Middle frontal gyrus (tissue), 1 donor: ENCODE measurements around the gene GCDH.
A peak's percentile ranks its signal among the peaks of the same experiment; 100 is the strongest.
"Not testable (repeated sequence)": the region's sequence is repeated elsewhere in the genome, so short reads cannot be mapped to it uniquely, and the experiment has no call there.

ENCODE experiments used
- DNase-seq: peaks from one replicate; pipeline ENCODE4 v3.0.0-alpha.2; 2015; ENCODE audit warnings: low spot score; ENCODE audit errors: extremely low spot score

GCDH gene

DNA sequence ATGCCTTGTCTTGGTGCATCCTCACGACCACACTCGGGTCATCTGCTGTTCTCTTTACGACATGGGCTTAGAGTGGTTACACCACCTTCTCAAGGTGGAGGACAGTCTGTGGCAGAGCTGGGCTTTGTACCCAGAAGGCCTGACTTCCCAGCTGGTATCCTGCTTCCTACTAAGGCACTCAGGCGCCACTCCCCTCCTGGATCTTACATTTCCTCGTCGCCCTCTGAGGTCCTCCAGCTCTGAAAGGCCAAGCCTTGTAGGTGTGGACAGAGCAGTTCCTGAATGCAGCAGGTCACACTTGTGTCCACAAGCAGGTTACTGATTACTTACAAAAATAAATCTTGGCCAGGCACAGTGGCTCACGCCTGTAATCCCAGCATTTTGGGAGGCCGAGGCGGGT, 16.2 kb downstream of the GCDH start:
- no peak for DNase-seq

DNA sequence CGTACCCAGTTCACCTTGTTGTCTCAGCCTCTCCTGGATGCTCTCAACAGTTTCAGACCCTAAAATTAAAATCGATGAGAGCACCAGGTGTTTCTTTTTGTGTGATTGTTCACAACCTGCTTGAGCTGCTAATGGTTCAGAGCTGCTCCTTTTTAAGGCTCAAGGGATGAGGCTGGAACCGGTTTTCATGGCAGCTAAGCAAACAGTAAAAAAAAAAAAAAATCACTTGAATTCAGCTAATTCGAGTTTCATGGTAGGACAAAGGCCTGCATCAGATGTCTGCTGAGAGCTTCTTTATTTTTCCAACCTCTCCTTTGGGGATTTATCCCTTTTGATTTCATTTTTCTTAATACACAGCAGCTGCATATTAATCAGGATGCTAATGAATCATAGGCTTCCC, 21.6 kb downstream of the GCDH start:
- no peak for DNase-seq

DNA sequence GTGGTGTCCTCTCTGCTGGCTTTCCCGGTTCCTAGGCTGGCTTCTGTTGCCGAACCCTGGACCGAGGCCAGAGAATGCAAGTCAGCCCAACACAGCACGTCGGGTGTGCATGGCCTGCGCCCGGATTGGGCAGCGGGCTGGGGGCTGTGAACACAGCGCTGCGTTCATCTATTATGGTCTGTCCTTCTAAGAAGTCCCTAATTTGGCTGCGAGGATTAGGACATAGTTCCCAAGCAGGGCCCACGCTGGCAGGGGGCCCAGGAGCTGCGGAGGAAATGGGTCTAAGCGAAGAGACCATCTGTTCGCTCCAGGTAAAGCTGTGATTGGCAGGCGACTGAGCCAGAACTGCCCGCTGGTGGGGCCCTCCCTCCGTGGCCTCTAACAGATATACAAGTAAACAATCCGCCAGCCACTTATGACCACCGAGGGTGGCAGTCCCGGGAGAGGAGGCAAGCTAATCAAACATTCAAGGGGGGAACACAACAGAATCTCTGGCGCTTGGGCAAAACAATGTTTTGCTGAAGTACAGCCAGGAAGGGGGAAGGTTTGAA, 22.1 kb downstream of the GCDH start:
- peak; percentile 52 for DNase-seq

DNA sequence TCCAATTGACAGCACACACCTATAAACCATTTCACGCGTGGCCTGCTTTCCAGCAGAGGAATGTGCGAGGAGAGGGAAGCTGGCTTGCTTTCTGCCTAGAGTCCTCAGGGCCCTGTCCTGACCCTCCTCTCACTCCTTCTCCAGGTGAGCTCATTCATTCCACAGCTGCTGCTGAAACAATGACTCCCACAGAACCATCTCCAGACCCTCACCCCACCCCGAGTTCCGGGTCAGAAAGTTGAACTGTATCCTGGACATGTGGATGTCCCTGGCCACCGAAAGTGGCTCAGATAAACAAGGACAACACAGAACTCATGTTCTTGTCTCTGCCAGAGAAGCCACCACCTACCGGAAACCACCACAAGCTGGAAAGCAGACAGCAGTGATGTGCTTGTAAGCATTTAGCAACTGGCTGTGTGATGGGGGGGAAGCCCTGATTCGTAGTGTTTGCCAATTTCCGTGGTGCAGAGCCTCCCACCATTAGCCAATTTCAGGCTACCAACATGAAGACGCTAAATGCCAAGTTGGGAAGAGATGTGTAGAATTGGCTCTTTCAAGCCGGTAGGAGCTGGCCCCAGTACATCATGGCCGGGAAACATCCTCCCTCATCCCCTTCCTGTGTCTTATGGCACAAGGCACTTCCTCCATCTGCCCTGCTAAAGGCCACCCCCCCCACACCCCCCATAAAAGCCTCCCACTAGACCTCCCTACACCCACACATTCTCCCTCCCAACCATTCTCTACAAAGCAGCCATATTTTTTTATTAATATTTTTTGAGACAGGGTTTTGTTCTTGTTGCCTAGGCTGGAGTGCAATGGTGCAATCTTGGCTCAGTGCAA, 23.1 kb downstream of the GCDH start:
- DNase-seq, result no peak

DNA sequence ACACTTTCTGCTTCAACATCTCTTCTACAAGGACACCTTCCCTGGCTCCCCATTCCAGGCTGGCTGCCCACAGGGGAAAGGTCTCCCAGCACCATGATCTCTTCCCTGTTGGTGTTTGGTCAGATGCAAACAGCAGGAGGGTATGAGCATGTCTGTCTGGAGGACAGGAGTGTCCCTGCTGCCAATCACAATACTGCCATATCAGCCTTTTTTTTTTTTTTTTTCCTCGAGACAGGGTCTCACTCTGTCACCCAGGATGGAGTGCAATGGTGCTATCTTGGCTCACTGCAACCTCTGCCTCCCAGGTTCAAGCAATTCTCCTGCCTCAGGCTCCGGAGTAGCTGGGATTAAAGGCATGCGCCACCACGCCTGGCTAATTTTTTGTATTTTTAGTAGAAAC, 24.9 kb downstream of the GCDH start:
- not testable (repeated sequence) for DNase-seq

DNA sequence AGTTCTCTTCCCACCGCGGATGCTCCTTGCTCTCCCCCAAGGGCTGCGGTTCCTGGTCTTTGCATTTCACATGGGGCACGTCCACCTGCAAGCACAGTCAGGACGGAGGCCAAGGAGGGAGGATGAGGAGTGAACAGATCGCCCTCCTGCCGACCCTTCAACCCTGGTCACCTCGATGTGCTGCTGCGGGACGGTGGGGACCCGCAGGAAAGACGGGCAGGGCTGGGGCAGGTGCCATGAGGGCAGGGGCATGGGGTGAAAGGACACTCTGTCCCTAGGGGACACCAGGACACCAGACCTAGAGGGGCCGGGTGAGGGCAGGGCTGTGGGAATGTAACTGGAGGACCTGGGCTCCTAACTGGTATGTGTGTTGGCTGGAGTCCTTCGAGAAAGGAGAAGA, 27.3 kb downstream of the GCDH start:
- no peak for DNase-seq

DNA sequence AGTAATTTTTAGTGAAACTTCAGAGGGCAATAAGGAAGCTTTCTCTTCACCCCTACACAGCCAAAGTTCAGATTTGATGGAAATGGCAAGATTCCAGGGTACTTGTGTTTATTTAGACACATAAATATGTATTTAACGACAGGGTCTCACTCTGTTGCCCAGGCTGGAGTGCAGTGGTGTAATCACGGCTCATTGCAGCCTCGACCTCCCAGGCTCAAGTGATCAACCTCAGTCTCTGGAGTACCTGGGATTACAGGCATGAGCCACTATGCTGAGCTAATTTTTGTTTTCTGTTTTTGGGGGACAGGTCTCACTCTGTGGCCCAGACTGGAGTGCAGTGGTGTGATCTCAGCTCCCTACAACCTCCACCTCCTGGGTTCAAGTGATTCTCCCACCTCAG, 30.1 kb downstream of the GCDH start:
- no peak for DNase-seq

DNA sequence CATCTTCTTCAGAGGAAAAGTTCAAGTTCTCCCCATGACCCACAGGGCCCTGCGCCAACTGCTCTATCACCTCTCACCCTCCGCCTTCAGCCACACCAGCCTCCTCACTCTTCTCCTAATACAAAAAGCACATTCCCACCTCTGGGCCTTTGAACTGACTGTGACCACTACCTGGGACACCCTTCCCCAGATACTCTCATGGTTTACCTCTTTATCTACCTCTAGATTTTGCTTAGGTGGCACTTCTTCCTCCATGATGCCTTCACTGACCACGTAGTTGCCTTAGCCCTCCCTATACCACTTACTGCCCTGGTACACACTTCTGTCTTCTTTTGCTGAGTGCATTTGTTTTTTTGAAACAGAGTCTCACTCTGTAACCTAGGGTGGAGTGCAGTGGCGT, 32.0 kb downstream of the GCDH start:
- DNase-seq, result no peak

DNA sequence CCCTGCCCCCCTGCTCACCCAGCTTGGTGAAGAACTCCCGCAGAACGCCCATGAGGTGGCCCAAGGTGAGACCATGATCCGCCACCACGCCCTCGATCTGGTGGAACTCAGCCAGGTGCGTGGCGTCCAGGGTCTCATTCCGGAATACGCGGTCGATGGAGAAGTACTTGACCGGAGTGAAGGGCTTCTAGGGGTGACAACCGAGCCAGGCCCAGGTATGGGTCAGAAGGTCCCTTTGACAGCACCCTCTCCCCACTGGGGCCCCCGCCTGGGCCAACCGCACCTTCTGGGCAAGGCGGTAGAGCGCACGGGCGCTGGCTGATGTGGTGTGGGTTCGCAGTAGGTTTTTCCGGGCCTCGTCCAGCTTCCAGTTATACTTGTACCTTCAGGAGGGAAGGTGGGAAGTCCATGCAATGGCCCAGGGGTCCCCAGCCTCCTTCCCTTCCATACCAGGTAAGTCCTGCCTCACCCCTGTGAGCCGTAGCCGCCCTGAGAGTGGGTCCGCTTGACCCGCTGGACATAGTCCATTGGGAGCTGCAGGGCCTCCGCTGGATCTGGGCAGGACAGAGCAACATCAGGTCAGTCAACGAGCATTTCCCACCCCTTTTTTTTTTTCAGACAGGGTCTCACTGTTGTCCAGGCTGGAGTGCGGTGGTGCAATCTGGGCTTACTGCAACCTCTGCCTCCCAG, 33.8 kb downstream of the GCDH start:
- DNase-seq, result no peak

DNA sequence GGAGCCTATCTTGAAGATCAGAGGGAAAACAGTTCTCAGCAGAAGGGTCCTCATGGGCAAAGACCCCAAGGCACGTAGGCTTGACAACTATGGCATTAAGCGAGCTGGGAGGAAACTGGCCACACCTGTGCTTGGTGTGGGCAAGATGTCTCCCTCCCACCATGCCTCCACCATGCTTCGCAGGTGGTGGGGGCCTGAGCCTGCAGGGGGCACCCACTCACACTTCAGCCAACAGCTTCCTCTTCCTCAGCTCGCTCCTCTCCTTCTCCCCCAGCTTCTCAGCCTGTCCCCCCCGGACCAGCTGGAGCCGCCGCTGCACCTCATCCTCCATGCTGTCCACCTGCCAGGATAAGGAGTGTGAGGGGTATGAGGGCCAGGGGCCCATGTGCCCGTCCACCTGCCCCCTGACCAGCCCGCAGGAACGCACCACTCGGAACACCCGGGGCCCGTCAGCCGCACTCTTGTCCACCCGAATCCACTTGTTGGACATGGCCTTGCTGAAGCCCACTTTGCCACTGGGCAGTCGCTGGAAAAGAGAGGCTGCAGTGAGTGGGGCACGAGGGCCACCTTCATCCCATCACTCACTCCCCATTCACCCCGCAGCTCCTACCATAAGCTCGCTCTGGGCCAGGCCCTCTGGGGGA, 39.2 kb downstream of the GCDH start:
- no peak for DNase-seq

DNA sequence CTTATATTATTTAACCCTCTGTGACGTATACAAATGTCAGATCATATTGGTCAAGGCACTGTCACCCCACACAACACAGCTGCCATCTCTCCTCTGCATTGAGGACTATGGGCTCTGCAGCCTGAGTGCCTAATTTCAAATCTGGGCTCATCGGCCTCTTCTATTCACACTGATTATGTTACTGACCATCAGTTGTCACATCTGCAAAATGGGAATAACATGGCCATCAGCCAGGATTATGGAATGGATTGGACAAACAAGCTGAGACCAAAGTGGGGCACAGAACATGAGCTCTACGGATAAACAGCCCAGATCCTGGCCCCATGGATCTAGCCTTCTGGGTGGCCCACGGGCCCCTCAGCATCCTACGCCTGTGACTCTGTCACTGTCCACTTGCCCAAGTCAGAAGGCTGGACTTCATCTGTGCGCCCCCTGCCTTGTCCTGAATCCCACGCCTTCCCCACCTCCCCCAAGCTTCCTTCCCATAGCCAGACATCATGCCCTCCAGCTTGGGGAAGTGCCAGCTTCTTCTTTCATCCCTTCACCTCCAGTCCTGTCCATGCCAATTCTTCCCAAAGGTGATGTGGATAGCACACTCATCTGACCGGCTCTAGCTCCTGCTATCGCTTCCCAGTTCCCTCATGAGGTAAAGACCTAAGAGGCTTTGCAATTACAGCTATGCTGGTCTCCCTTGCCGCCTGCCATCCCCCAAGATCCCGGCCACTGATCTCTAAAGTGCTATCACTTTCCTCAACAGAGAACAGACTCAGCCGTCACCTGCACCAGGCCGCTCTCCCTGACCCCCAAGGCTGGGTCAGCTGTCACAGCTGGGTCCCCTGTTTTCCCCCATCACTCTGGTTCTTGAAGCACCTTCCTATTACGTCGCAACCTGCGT, 41.7 kb downstream of the GCDH start:
- no peak for DNase-seq

DNA sequence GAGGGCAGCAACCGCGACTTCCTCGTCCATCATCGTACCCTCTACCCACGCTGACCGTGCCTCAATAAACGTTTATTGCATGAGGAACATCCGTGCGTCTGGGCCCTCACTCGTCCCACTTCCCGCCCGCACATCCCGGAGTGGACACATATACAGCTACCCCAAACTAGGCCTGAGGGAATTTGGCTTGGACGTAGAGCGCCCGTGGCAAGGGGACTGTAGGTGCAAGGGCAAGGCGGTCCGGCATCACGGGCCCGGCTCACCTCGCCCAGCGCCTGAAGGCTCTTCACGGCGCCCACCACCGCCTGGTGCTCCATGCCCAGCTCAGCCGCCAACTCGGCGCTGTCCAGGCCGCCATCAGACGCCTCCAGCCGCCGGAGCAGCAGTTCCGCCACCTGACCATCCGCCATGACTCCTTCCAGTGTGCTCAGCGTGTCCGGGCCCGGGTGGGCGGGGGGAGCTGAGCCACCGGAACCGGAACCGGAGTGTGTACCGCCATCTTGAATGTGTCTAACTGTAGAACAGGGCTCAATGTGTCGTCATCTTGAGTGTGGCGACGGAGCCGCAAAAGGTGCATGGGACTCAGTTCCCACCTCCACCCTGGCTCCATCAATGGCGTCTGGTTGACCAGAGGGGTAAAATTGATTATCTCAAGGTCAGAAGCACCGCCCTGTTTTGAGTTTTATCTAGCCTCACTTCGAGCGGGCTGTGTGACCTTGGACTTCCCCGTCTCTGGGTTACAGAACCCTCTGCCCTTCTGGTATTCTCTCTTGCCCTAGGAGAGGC, 42.5 kb downstream of the GCDH start, which contains the start of gene FARSA:
Gene FARSA, minus strand, starts transcription at position 425 of the 786 bp plus-strand sequence. Its CDS starts 15 bp downstream, at position 410.
- peak; percentile 89 for DNase-seq

DNA sequence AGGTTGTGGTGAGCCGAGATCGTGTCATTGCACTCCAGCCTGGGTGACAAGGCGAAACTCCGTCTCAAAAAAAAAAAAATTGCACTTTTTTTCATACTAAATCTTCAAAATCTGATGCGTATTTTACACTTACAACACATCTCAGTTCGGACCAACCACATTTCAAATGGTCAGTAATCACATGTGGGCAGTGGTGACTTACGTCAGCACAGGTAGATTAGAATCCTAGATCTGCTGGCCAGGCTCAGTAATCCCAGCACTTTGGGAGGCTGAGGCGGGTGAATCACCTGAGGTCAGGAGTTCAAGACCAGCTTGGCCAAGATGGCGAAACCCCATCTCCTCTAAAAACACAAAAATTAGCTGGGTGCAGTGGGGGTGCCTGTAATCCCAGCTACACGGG, 44.1 kb downstream of the GCDH start:
- no peak for DNase-seq

DNA sequence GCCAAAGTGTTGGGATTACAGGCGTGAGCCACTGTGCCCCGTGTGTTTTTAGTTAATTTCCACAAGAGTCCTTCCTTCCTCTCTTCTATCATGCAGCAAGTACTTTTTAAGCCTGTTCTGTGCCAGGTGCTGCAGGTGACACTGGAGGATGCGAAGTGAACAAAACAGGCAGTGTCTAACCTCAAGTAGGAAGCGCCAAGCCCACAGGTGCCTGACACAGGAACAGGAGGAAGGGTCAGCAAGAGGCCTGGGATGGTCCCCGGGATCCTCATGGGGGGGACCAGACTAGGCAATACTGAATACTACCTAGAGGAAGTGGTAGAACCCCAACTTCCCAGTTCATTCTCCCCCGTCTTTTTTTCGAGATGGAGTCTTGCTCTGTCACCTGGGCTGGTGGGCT, 45.6 kb downstream of the GCDH start:
- DNase-seq, result no peak

DNA sequence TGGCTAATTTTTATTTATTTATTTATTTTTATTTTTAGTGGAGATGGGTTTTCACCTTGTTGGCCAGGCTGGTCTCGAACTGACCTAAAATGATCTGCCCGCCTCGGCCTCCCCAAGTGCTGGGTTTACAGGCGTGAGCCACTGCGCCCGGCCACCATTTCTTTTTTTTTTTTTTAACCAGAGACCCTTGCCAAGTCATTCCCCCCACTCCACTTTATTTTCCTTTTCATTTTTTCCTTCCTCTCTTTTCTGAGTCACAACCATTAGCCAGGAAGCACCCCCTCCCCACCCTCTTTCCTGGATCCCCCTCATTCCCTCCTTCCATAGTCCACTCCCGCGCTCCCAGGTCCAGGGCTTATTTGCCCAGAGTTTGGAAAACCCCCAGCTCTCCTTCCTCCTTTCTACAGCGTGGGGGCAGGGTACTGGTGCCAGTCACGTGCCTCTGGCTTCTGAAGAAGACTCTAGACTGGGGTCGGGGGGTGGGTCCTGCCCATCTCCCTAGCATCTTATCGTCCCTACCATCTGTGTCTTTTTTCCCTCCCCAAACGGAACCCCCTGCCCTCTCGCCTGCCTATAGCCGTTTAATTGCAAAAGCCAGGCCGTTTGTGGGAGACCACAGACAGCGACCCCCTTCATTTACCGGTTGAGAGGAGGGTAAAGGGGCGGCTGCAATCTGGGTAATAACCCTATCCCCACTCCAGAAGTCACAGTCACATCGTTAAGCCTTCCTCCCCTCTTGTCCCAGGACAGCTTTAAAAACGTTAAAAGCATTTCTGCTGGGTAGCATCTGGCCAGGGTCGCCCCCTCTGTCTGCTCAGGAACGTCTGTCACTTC, 46.4 kb downstream of the GCDH start:
- no peak for DNase-seq

DNA sequence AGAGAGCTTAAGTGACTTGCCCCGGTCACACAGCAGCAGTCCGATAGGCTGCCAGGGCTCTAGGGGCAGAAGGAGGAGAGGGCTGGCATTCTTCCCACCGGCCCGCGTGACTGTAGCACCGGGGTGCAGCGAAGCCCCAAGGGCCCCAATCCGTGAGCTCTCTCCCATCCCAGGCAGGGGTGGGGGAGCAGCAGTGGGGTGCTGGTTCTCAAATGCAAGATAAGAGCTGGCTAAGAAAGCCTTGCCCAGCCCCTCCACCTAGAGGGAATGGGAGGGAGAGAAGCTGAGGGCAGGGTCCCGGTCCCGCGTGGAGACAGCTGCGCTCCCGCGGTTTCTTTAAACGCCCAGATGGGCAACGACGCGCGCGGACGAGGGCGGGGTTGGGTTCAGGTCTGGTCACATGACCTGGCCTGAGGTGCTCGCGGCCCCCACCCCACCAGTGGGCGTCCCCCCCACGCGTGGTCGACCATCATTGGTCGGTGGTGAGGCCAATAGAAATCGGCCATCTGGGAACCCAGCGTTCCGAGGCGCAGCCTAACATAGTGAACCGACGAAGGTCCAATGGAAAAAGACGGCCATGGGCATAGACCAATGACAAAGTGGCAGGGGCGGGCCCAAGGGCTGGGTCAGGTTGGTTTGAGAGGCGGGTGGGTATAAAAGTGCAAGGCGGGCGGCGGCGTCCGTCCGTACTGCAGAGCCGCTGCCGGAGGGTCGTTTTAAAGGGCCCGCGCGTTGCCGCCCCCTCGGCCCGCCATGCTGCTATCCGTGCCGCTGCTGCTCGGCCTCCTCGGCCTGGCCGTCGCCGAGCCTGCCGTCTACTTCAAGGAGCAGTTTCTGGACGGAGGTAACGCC, 47.2 kb downstream of the GCDH start, which contains the start of gene CALR:
Gene CALR, plus strand, starts transcription at position 683 of the 852 bp plus-strand sequence. Its CDS starts 71 bp downstream, at position 754.
- DNase-seq, result peak; percentile 100

DNA sequence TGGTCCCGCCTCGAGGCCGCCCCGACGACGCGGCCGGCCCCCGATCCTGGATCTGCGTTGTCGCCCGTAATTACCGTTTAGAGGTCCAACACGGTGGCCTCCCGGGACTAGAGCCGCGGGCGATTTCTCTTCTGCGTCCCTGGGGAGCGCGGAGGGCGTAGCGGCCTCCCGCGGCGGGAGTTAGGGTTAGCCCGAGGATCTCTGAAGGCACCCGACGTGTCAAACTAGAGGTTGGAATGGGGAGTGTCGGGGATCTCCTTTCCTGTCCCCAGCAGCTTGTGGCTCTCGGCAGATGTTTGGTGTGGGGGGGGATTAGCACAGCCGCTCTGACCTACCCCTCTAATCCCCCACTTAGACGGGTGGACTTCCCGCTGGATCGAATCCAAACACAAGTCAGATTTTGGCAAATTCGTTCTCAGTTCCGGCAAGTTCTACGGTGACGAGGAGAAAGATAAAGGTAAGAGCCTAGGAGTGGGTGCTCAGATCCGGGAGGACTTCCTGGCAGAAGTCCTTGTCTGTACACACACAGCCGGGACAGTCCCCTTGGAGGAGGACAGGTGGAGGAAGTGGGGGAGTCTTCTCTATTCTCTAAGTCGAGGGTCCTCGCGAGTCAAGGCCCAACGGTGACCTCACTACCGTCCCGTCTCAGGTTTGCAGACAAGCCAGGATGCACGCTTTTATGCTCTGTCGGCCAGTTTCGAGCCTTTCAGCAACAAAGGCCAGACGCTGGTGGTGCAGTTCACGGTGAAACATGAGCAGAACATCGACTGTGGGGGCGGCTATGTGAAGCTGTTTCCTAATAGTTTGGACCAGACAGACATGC, 48.0 kb downstream of the GCDH start:
- no peak for DNase-seq
